Measurements from ENCODE around the gene LAMA2. TPM values are rescaled to one million over a fixed set of nuclear protein-coding genes. Genes with fewer than 3 reads are reported as not detected.

The LAMA2 gene
- total and polyA plus RNA-seq, 2 of the 13 experiments (the other 11 are each of a cell fraction or from before 2014, with no cell fraction given) = 0.11 to 0.28 TPM

- no TSS peak for BruUV-seq (replicated peaks)
Observed at GRCh38 chr6:129432738-129433137, 549.8 kb downstream of the LAMA2 start.

More at GRCh38 chr6:129432738-129433137, 549.8 kb downstream of the LAMA2 start:
- DNase-seq (ENCODE audit: low spot score) (peak; percentile 19), ATAC-seq (peak; percentile 93), FAIRE-seq (no peak)
- in situ Hi-C loops (cut with HindIII; ENCODE audit: extremely low pct_ligation_motif_present, low pct_unique_long_range_greater_than_20kb) = no loop called here
- CTCF ChIA-PET (ENCODE audit: low intra/inter-chr PET ratio, low total read pairs) = no interaction called here
- Histone ChIP-seq H3K9ac (ENCODE audit: insufficient read depth, low read depth, low read length) (no peak overlapping the region), H3K4me3 (replicated peaks in 1 of 3; ENCODE audit: insufficient read depth in 1 of 3, low read depth in 2 of 3, low read length in 3 of 3) (no peak overlapping the region), H3K36me3 (replicated peaks in 1 of 2; ENCODE audit: control insufficient read depth in 1 of 2, insufficient read depth in 2 of 2, low read length in 2 of 2) (no peaks in the 10 kb centered on the region), H3K27ac (ENCODE audit: extremely low read length, insufficient read depth, low read length) (no peak overlapping the region), H3K4me2 (ENCODE audit: low read depth, low read length) (no peak overlapping the region), H3K79me2 (ENCODE audit: insufficient read depth, low read length) (no peaks in the 10 kb centered on the region), H3K9me3 (ENCODE audit: low read length) (no peaks in the 10 kb centered on the region), H4K20me1 (ENCODE audit: insufficient read depth, low read length) (no peaks in the 10 kb centered on the region), H3K4me1 (ENCODE audit: insufficient read depth, low read length) (no peaks in the 10 kb centered on the region), H3K27me3 (ENCODE audit: control insufficient read depth in 1 of 2, insufficient read depth in 2 of 2, low read length in 2 of 2) (0 out of 5 replicates have a peak, but pooled peaks cover 0 to 6% of the 10 kb centered on the region in 2 experiments), H2AFZ (ENCODE audit: low read length) (no peak overlapping the region)
- WGBS (ENCODE audit: low lambda C conversion rate) = 15% methylated on average over 1 of the region's 1 CpG
- intact Hi-C loops (cut with micrococcal nuclease; ENCODE audit: unreplicated experiment) = no loop called here
- POLR2A ChIA-PET = no interaction called here
- TF ChIP-seq ZNF761 (CRISPR knock-in tag; conservative IDR thresholded peaks at IDR 0.05) (no peak), TEAD3 (CRISPR knock-in tag; optimal IDR thresholded peaks at IDR 0.05; ENCODE audit: borderline replicate concordance) (no peak), ZNF329 (CRISPR knock-in tag; IDR thresholded peaks at IDR 0.05; ENCODE audit: low read depth) (no peak), BRF2 (CRISPR knock-in tag; IDR thresholded peaks at IDR 0.05) (no peak), CTCF (CRISPR knock-in tag; IDR thresholded peaks at IDR 0.05) (0 out of 2 replicates have a peak, but pooled peaks have one; percentile 5), ZNF784 (CRISPR knock-in tag; IDR thresholded peaks at IDR 0.05; ENCODE audit: borderline replicate concordance) (no peak), ZNF678 (CRISPR knock-in tag; IDR thresholded peaks at IDR 0.05) (no peak), CREBL2 (CRISPR knock-in tag; IDR thresholded peaks at IDR 0.05; ENCODE audit: borderline replicate concordance) (no peak)

All from HepG2 (cell line).